A549 (cell line): Measurements from ENCODE around the gene NGB. TPM values are rescaled to one million over a fixed set of nuclear protein-coding genes. Genes with fewer than 3 reads are reported as not detected.

Experiments
- ATAC-seq, 2 experiments: fragments of 200-7000 bp in 1 of 2; fragments of >200 bp in 1 of 2; cut with Nextera tagmentation in 1 of 2; cut with Tn5 transposase in 1 of 2; 3 replicates each; pipeline versions ENCODE4 v1.8.0 to v1.9.1; 2018 to 2020; ENCODE audit warnings: mild to moderate bottlenecking in 1 of 2, moderate library complexity in 1 of 2
- CTCF ChIA-PET: fragments of 300-600 bp; sonication (Branson Sonifier 250); formaldehyde crosslinking; extraction: SDS; loops from one replicate; lab custom pipeline; 2021; ENCODE audit warnings: antibody characterized with exemption, inconsistent platforms; lab: Yijun Ruan, JAX
- POLR2A ChIA-PET: fragments of 350-600 bp; formaldehyde crosslinking; extraction: SDS; loops from one replicate; lab custom pipeline; 2021; ENCODE audit warnings: antibody characterized with exemption, inconsistent platforms; lab: Yijun Ruan, JAX
- DNase-seq, 2 experiments: peaks; one replicate each; pipeline versions ENCODE4 v3.0.0 to v3.0.0-alpha.2; 2011 to 2016; ENCODE audit warnings: low read depth in 1 of 2, low spot score in 1 of 2
- FAIRE-seq: peaks from 2 replicates; lab custom pipeline; 2011; peaks lifted over from hg19 to GRCh38; lab: Jason Lieb, UNC
- H3K27ac ChIP-seq, 2 experiments: fragments of >200 bp; sonication (Bioruptor Twin); formaldehyde crosslinking; 3 replicates each; pipeline ENCODE4 v1.5.1; 2016 to 2017
- H3K4me1 ChIP-seq: fragments of >200 bp; sonication (Bioruptor Twin); formaldehyde crosslinking; 3 replicates; pipeline ENCODE4 v1.6.1; 2016
- H3K4me2 ChIP-seq: fragments of >200 bp; sonication (Bioruptor Twin); formaldehyde crosslinking; 3 replicates; pipeline ENCODE4 v1.6.1; 2016
- H3K4me3 ChIP-seq: fragments of >200 bp; sonication (Bioruptor Twin); formaldehyde crosslinking; 3 replicates; pipeline ENCODE4 v1.5.1; 2016
- H3K9me3 ChIP-seq: fragments of >200 bp; sonication (Bioruptor Twin); formaldehyde crosslinking; 3 replicates; pipeline ENCODE4 v1.6.1; 2016
- CBX2 ChIP-seq: fragments of 200-600 bp; sonication (generic); IDR thresholded peaks from 2 replicates; pipeline ENCODE4 v1.6.1; 2016; ENCODE audit warnings: low read depth, mild to moderate bottlenecking, borderline replicate concordance
- CEBPB ChIP-seq, 2 experiments: fragments of >200 bp in 1 of 2; sonication (Bioruptor Twin) in 1 of 2; formaldehyde crosslinking in 1 of 2; IDR thresholded peaks; 2 replicates each; pipeline ENCODE4 v1.6.1; 2012 to 2016
- EHF ChIP-seq: fragments of 250-450 bp; sonication (Bioruptor Pico); IDR thresholded peaks from 2 replicates; pipeline ENCODE4 v1.5.0; 2020; ENCODE audit warnings: mild to moderate bottlenecking
- EP300 ChIP-seq, 2 experiments: fragments of >200 bp; sonication (Bioruptor Twin); formaldehyde crosslinking; IDR thresholded peaks; 2 replicates in 1 of 2; 3 replicates in 1 of 2; pipeline ENCODE4 v1.6.1; 2016 to 2017
- FOSB ChIP-seq: fragments of 250-450 bp; sonication (Bioruptor Pico); IDR thresholded peaks from 2 replicates; pipeline ENCODE4 v1.5.0; 2020; ENCODE audit warnings: mild to moderate bottlenecking, moderate library complexity
- GATA3 ChIP-seq: IDR thresholded peaks from 2 replicates; pipeline ENCODE4 v1.6.1; 2012; ENCODE audit warnings: borderline replicate concordance
- HDAC2 ChIP-seq: fragments of 200-600 bp; sonication (generic); IDR thresholded peaks from 2 replicates; pipeline ENCODE4 v1.6.1; 2016
- HOXA7 ChIP-seq: fragments of 250-450 bp; sonication (Bioruptor Pico); IDR thresholded peaks from 2 replicates; pipeline ENCODE4 v1.5.0; 2020; ENCODE audit warnings: mild to moderate bottlenecking, moderate library complexity
- HOXB5 ChIP-seq: fragments of 250-450 bp; sonication (Bioruptor Pico); IDR thresholded peaks from 2 replicates; pipeline ENCODE4 v1.5.0; 2020; ENCODE audit warnings: mild to moderate bottlenecking, moderate library complexity
- JUN ChIP-seq, 2 experiments: fragments of >200 bp; sonication (Bioruptor Twin); formaldehyde crosslinking; IDR thresholded peaks; 2 replicates in 1 of 2; 3 replicates in 1 of 2; pipeline ENCODE4 v1.6.1; 2016 to 2017
- JUNB ChIP-seq: fragments of >200 bp; sonication (Bioruptor Twin); formaldehyde crosslinking; IDR thresholded peaks from 2 replicates; pipeline ENCODE4 v1.6.1; 2016
- KDM5A ChIP-seq: fragments of 200-600 bp; sonication (generic); IDR thresholded peaks from 2 replicates; pipeline ENCODE4 v1.6.1; 2016; ENCODE audit warnings: antibody characterized with exemption, mild to moderate bottlenecking
- MAFK ChIP-seq: fragments of 450-650 bp; IDR thresholded peaks from 2 replicates; pipeline ENCODE4 v1.6.1; 2014; ENCODE audit not compliant: partially characterized antibody
- MYC ChIP-seq: IDR thresholded peaks from 2 replicates; pipeline ENCODE4 v1.6.1; 2012; ENCODE audit warnings: mild to moderate bottlenecking, inconsistent platforms, low read length, improper control_type of control experiment, borderline replicate concordance
- NFE2L2 ChIP-seq: fragments of 150-350 bp; conservative IDR thresholded peaks from 2 replicates; pipeline ENCODE4 v1.6.1; 2014; ENCODE audit warnings: low read length
- RAD21 ChIP-seq, 2 experiments: fragments of >200 bp in 1 of 2; sonication (Bioruptor Twin) in 1 of 2; formaldehyde crosslinking in 1 of 2; IDR thresholded peaks in 1 of 2; conservative IDR thresholded peaks in 1 of 2; 2 replicates in 1 of 2; 3 replicates in 1 of 2; pipeline ENCODE4 v1.6.1; 2012 to 2018; ENCODE audit warnings: inconsistent platforms in 1 of 2
- RNF2 ChIP-seq: fragments of 200-600 bp; sonication (generic); IDR thresholded peaks from 2 replicates; pipeline ENCODE4 v1.6.1; 2016; ENCODE audit warnings: low read depth, mild to moderate bottlenecking, antibody characterized with exemption, moderate library complexity, borderline replicate concordance
- TFCP2L1 ChIP-seq: fragments of 250-450 bp; sonication (Bioruptor Pico); IDR thresholded peaks from 2 replicates; pipeline ENCODE4 v1.5.0; 2021; ENCODE audit warnings: mild to moderate bottlenecking
- TP53 ChIP-seq: fragments of 250-450 bp; sonication (Bioruptor Pico); IDR thresholded peaks from 2 replicates; pipeline ENCODE4 v1.5.0; 2021; ENCODE audit warnings: mild to moderate bottlenecking, moderate library complexity
- ZC3H11A ChIP-seq: fragments of 450-650 bp; IDR thresholded peaks from 2 replicates; pipeline ENCODE4 v1.6.1; 2014; ENCODE audit warnings: antibody characterized with exemption, mild to moderate bottlenecking
- ZFP36 ChIP-seq: fragments of 450-650 bp; IDR thresholded peaks from 2 replicates; pipeline ENCODE4 v1.6.1; 2014; ENCODE audit warnings: borderline replicate concordance; ENCODE audit not compliant: partially characterized antibody
- ZNF302 ChIP-seq: fragments of 250-450 bp; sonication (Bioruptor Pico); IDR thresholded peaks from 2 replicates; pipeline ENCODE4 v1.9.0; 2021; ENCODE audit warnings: inconsistent platforms, mild to moderate bottlenecking, moderate library complexity
- ZSCAN20 ChIP-seq: fragments of 250-450 bp; sonication (Bioruptor Pico); IDR thresholded peaks from 2 replicates; pipeline ENCODE4 v1.8.0; 2022; ENCODE audit warnings: mild to moderate bottlenecking, moderate library complexity
- whole genome bisulfite sequencing: methylation state at CpG from one replicate; pipeline ENCODE4 v1.1.6; 2017; ENCODE audit errors: missing lambda C conversion rate; 5-methylcytosine and 5-hydroxymethylcytosine counted together
- polyA plus RNA-seq, 4 experiments: library from polyadenylated mRNA; depleted of rRNA in 3 of 4; stranded (reverse); fragments of >200 nt; fragmentation: RNase III in 1 of 4; extraction: RNeasy Plus Mini Kit Qiagen cat#74134 plus additional on column Dnase treatment in 1 of 4; gene quantifications; 2 replicates in 3 of 4; 3 replicates in 1 of 4; pipeline ENCODE4 v1.2.3, GENCODE V29; 2011 to 2017
- TF ChIP-seq, protein P1 (sequence below): fragments of >200 bp; sonication (Bioruptor Twin); formaldehyde crosslinking; IDR thresholded peaks from 2 replicates; pipeline ENCODE4 v1.6.1; 2016
- TF ChIP-seq, protein P2 (sequence below): fragments of 200-600 bp; sonication (generic); IDR thresholded peaks from 2 replicates; pipeline ENCODE4 v1.6.1; 2016; ENCODE audit warnings: antibody characterized with exemption, mild to moderate bottlenecking, moderate library complexity
- TF ChIP-seq, protein P3 (sequence below): fragments of >200 bp; sonication (Bioruptor Twin); formaldehyde crosslinking; IDR thresholded peaks from 3 replicates; pipeline ENCODE4 v1.5.1; 2016
- TF ChIP-seq, protein P4 (sequence below): fragments of 450-650 bp; IDR thresholded peaks from 2 replicates; pipeline ENCODE4 v1.6.1; 2014; ENCODE audit warnings: antibody characterized with exemption
- TF ChIP-seq, protein P5 (sequence below): fragments of >200 bp; sonication (Bioruptor Twin); formaldehyde crosslinking; IDR thresholded peaks from 3 replicates; pipeline ENCODE4 v1.6.1; 2016
- TF ChIP-seq, protein P6 (sequence below): IDR thresholded peaks from 2 replicates; pipeline ENCODE4 v1.6.1; 2012; ENCODE audit warnings: low read depth, borderline replicate concordance
- TF ChIP-seq, protein P7 (sequence below): fragments of 250-450 bp; sonication (Bioruptor Pico); IDR thresholded peaks from 2 replicates; pipeline ENCODE4 v1.5.0; 2020; ENCODE audit warnings: low read depth, mild to moderate bottlenecking, moderate library complexity

NGB gene
- polyA plus RNA-seq, 2 of the 4 experiments (the other 2 are of a cell fraction), result not detected

DNA sequence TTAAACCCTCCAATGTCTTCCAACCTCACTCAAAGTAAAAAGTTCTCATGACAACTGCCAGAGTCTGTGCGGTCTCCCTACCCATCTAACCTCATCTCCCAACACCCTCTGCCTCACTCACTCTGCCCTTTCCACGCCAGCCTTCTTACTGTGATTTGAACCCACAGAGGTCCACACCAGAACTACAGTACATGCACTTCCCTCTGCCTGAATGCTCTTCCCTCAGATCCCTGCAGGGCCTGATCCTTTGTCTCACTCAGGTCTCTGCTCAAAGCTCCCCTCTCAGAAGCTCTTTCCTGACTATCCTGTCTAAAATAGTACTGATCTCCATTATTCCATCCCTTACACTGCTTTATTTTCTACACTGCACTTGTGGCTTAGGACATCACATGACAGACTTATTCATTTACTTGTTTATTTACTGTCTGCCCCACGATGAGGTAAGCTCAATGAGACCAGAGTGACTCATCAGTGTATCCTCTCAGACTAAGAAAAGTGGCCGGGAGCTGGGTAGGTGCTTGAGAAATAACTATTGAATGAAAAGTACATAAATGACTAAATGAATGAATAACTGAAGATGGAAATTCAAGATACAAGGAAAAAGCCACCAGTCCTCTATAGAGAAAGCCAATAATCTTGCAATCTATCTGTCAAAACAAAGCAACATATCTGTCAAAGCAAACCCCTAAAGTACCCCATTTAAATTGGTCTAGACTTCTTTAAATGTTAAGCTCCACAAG, 32.6 kb upstream of the NGB start:
- H3K9me3 ChIP-seq, result no peaks in the 10 kb centered on the region
- H3K4me2 ChIP-seq, result peak overlapping the region; percentile 90
- 12% methylated on average over 4 of the region's 4 CpGs for WGBS
- peaks cover 68% of the 10 kb centered on the region for H3K4me1 ChIP-seq
- H3K27ac ChIP-seq, result peak overlapping the region; percentile 95 to 96
- H3K4me3 ChIP-seq, result peak overlapping the region; percentile 28; the same call in 2 of the 3 replicates
- DNase-seq (peak; percentile 92 to 93), ATAC-seq (peak; percentile 89 to 91), FAIRE-seq (peak; percentile 99)
- ChIA-PET CTCF (interaction anchor here (0.8 to 19.2 kb wide), 7 partner anchors 9 to 152 kb away, joined by 3 to 622 read pairs (median 53); partner anchors contain the start of genes GSTZ1 and POMT2), POLR2A (interaction anchor here (0.5 to 4.2 kb wide), 6 partner anchors 10 to 160 kb away, joined by 3 to 45 read pairs (median 7); partner anchors contain the start of genes GSTZ1 and POMT2)
- no peak for TF ChIP-seq HOXA7 (CRISPR knock-in tag)
- TF ChIP-seq, protein P1, sequence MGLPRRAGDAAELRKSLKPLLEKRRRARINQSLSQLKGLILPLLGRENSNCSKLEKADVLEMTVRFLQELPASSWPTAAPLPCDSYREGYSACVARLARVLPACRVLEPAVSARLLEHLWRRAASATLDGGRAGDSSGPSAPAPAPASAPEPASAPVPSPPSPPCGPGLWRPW, result 0 out of 2 replicates have a peak, but pooled peaks have one; percentile 25
- TF ChIP-seq RNF2, result no peak
- TF ChIP-seq JUNB, result peak; percentile 99
- TF ChIP-seq MYC, result no peak
- TF ChIP-seq MAFK, result peak; percentile 58
- no peak for TF ChIP-seq TFCP2L1
- TF ChIP-seq EHF, result no peak
- no peak for TF ChIP-seq ZNF302
- TF ChIP-seq FOSB, result no peak
- TF ChIP-seq ZC3H11A, result no peak
- TF ChIP-seq KDM5A, result no peak
- TF ChIP-seq JUN (IDR thresholded peaks at IDR 0.05), result peak; percentile 85 to 96; a peak in 3 of 5 replicates
- TF ChIP-seq ZSCAN20, result no peak
- TF ChIP-seq, protein P2, sequence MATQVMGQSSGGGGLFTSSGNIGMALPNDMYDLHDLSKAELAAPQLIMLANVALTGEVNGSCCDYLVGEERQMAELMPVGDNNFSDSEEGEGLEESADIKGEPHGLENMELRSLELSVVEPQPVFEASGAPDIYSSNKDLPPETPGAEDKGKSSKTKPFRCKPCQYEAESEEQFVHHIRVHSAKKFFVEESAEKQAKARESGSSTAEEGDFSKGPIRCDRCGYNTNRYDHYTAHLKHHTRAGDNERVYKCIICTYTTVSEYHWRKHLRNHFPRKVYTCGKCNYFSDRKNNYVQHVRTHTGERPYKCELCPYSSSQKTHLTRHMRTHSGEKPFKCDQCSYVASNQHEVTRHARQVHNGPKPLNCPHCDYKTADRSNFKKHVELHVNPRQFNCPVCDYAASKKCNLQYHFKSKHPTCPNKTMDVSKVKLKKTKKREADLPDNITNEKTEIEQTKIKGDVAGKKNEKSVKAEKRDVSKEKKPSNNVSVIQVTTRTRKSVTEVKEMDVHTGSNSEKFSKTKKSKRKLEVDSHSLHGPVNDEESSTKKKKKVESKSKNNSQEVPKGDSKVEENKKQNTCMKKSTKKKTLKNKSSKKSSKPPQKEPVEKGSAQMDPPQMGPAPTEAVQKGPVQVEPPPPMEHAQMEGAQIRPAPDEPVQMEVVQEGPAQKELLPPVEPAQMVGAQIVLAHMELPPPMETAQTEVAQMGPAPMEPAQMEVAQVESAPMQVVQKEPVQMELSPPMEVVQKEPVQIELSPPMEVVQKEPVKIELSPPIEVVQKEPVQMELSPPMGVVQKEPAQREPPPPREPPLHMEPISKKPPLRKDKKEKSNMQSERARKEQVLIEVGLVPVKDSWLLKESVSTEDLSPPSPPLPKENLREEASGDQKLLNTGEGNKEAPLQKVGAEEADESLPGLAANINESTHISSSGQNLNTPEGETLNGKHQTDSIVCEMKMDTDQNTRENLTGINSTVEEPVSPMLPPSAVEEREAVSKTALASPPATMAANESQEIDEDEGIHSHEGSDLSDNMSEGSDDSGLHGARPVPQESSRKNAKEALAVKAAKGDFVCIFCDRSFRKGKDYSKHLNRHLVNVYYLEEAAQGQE, result no peak
- TF ChIP-seq, protein P3, sequence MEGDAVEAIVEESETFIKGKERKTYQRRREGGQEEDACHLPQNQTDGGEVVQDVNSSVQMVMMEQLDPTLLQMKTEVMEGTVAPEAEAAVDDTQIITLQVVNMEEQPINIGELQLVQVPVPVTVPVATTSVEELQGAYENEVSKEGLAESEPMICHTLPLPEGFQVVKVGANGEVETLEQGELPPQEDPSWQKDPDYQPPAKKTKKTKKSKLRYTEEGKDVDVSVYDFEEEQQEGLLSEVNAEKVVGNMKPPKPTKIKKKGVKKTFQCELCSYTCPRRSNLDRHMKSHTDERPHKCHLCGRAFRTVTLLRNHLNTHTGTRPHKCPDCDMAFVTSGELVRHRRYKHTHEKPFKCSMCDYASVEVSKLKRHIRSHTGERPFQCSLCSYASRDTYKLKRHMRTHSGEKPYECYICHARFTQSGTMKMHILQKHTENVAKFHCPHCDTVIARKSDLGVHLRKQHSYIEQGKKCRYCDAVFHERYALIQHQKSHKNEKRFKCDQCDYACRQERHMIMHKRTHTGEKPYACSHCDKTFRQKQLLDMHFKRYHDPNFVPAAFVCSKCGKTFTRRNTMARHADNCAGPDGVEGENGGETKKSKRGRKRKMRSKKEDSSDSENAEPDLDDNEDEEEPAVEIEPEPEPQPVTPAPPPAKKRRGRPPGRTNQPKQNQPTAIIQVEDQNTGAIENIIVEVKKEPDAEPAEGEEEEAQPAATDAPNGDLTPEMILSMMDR, result no peak
- TF ChIP-seq, protein P4, sequence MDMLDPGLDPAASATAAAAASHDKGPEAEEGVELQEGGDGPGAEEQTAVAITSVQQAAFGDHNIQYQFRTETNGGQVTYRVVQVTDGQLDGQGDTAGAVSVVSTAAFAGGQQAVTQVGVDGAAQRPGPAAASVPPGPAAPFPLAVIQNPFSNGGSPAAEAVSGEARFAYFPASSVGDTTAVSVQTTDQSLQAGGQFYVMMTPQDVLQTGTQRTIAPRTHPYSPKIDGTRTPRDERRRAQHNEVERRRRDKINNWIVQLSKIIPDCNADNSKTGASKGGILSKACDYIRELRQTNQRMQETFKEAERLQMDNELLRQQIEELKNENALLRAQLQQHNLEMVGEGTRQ, result peak; percentile 84
- TF ChIP-seq NFE2L2, result no peak
- TF ChIP-seq CEBPB (IDR thresholded peaks at IDR 0.05), result peak; percentile 79 to 95
- TF ChIP-seq GATA3, result peak; percentile 94
- TF ChIP-seq, protein P5, sequence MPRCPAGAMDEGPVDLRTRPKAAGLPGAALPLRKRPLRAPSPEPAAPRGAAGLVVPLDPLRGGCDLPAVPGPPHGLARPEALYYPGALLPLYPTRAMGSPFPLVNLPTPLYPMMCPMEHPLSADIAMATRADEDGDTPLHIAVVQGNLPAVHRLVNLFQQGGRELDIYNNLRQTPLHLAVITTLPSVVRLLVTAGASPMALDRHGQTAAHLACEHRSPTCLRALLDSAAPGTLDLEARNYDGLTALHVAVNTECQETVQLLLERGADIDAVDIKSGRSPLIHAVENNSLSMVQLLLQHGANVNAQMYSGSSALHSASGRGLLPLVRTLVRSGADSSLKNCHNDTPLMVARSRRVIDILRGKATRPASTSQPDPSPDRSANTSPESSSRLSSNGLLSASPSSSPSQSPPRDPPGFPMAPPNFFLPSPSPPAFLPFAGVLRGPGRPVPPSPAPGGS, result peak; percentile 60; the same call in 1 of the 3 replicates
- TF ChIP-seq HDAC2, result no peak
- TF ChIP-seq HOXB5, result no peak
- TF ChIP-seq CBX2, result no peak
- TF ChIP-seq, protein P6, sequence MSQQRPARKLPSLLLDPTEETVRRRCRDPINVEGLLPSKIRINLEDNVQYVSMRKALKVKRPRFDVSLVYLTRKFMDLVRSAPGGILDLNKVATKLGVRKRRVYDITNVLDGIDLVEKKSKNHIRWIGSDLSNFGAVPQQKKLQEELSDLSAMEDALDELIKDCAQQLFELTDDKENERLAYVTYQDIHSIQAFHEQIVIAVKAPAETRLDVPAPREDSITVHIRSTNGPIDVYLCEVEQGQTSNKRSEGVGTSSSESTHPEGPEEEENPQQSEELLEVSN, result no peak
- TF ChIP-seq ZFP36, result no peak
- TF ChIP-seq TP53 (CRISPR knock-in tag), result no peak
- TF ChIP-seq, protein P7, sequence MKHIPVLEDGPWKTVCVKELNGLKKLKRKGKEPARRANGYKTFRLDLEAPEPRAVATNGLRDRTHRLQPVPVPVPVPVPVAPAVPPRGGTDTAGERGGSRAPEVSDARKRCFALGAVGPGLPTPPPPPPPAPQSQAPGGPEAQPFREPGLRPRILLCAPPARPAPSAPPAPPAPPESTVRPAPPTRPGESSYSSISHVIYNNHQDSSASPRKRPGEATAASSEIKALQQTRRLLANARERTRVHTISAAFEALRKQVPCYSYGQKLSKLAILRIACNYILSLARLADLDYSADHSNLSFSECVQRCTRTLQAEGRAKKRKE (CRISPR knock-in tag), result no peak
- TF ChIP-seq RAD21 (conservative IDR thresholded peaks at IDR 0.05 in 1 of 2, IDR thresholded peaks at IDR 0.05 in 1 of 2), result no peak; a peak in 1 of 5 replicates
- peak; percentile 76 to 79; a peak in 2 of 5 replicates for TF ChIP-seq EP300 (IDR thresholded peaks at IDR 0.05)
